GM23248 (cell line): ENCODE results near the gene CCT7. TPM values are rescaled to one million over a fixed set of nuclear protein-coding genes. Genes with fewer than 3 reads are reported as not detected.

Source experiments
- DNase-seq: peaks from one replicate; pipeline ENCODE4 v3.0.0-alpha.2; 2015
- H2AFZ ChIP-seq: fragments of 200-600 bp; sonication (generic); 2 replicates; pipeline ENCODE4 v1.6.1; 2016; ENCODE audit warnings: antibody characterized with exemption
- H3F3A ChIP-seq: fragments of 200-600 bp; sonication (generic); 2 replicates; pipeline ENCODE4 v1.6.1; 2016; ENCODE audit warnings: mild to moderate bottlenecking, antibody characterized with exemption, mixed run types; ENCODE audit not compliant: insufficient read depth
- H3K27ac ChIP-seq: fragments of 200-600 bp; sonication (generic); 2 replicates; pipeline ENCODE4 v1.5.1; 2016; ENCODE audit warnings: mild to moderate bottlenecking
- H3K27me3 ChIP-seq: fragments of 200-600 bp; sonication (generic); replicated peaks from 2 replicates; pipeline ENCODE4 v1.6.1; 2016; ENCODE audit warnings: mild to moderate bottlenecking; ENCODE audit not compliant: insufficient read depth
- H3K36me3 ChIP-seq: fragments of 200-600 bp; sonication (generic); 2 replicates; pipeline ENCODE4 v1.6.1; 2016; ENCODE audit warnings: low read depth, mild to moderate bottlenecking
- H3K4me1 ChIP-seq: fragments of 200-600 bp; sonication (generic); 2 replicates; pipeline ENCODE4 v1.6.1; 2016; ENCODE audit warnings: mild to moderate bottlenecking; ENCODE audit not compliant: insufficient read depth
- H3K4me2 ChIP-seq: fragments of 200-600 bp; sonication (generic); one replicate; pipeline ENCODE4 v1.6.1; 2016; ENCODE audit warnings: mild to moderate bottlenecking; ENCODE audit not compliant: unreplicated experiment
- H3K4me3 ChIP-seq: fragments of 200-600 bp; sonication (generic); 2 replicates; pipeline ENCODE4 v1.5.1; 2016; ENCODE audit warnings: mild to moderate bottlenecking
- H3K79me2 ChIP-seq: fragments of 200-600 bp; sonication (generic); 2 replicates; pipeline ENCODE4 v1.6.1; 2016; ENCODE audit warnings: mild to moderate bottlenecking; ENCODE audit not compliant: insufficient read depth
- H3K9ac ChIP-seq: fragments of 200-600 bp; sonication (generic); 2 replicates; pipeline ENCODE4 v1.6.1; 2016; ENCODE audit warnings: mild to moderate bottlenecking
- H3K9me2 ChIP-seq: fragments of 200-600 bp; sonication (generic); 2 replicates; pipeline ENCODE4 v1.6.1; 2016; ENCODE audit warnings: mixed run types, mild to moderate bottlenecking, moderate library complexity; ENCODE audit not compliant: insufficient read depth
- H3K9me3 ChIP-seq: fragments of 200-600 bp; sonication (generic); one replicate; pipeline ENCODE4 v1.6.1; 2017; ENCODE audit warnings: low read depth
- H4K20me1 ChIP-seq: fragments of 200-600 bp; sonication (generic); 2 replicates; pipeline ENCODE4 v1.6.0; 2016; ENCODE audit not compliant: insufficient read depth
- EZH2 ChIP-seq: fragments of 200-600 bp; sonication (generic); IDR thresholded peaks from 2 replicates; pipeline ENCODE4 v1.6.1; 2018; ENCODE audit warnings: antibody characterized with exemption, mild to moderate bottlenecking; ENCODE audit not compliant: insufficient read depth, poor library complexity, severe bottlenecking
- EZH2phosphoT487 ChIP-seq: fragments of 200-600 bp; sonication (generic); IDR thresholded peaks from 2 replicates; pipeline ENCODE4 v1.6.1; 2018; ENCODE audit warnings: antibody characterized with exemption, moderate library complexity, mild to moderate bottlenecking, low read depth; ENCODE audit not compliant: insufficient read depth
- WGBS, 2 experiments: methylation state at CpG; one replicate each; pipeline ENCODE4 v1.1.6; 2015 to 2017; ENCODE audit warnings: low lambda C conversion rate in 2 of 2, low coverage in 1 of 2; ENCODE audit errors: missing lambda C conversion rate in 2 of 2; 5-methylcytosine and 5-hydroxymethylcytosine counted together
- in situ Hi-C: fragments of 300-500 bp; cut with MboI; formaldehyde crosslinking; loops from 2 replicates; pipeline ENCODE4 v1.15.0; 2020
- polyA plus RNA-seq: library from polyadenylated mRNA; unstranded; fragments of >200 nt; fragmentation: Nextera tagmentation; extraction: Ambion mirVana; gene quantifications from 2 replicates; pipeline ENCODE4 v1.2.1, GENCODE V29; 2016
- total RNA-seq: library from RNA; depleted of rRNA; stranded (reverse); fragments of >200 nt; shearing (Covaris generic); gene quantifications from 2 replicates; pipeline ENCODE4 v1.2.3, GENCODE V29; 2014

The CCT7 gene
- total and polyA plus RNA-seq, 2 experiments from 2014 or later = 213 to 272 TPM

- in situ Hi-C loops = no loop called here
- H3F3A ChIP-seq = no peaks in the 10 kb centered on the region
- H3K4me2 ChIP-seq = no peak overlapping the region
- H2AFZ ChIP-seq = no peak overlapping the region
- no peaks in the 10 kb centered on the region for H3K36me3 ChIP-seq
- H3K9me3 ChIP-seq = no peaks in the 10 kb centered on the region
- peaks cover 45% of the 10 kb centered on the region for H3K27me3 ChIP-seq
- no peak overlapping the region for H3K27ac ChIP-seq
- H3K4me3 ChIP-seq = no peak overlapping the region
- no peaks in the 10 kb centered on the region for H3K79me2 ChIP-seq
- H4K20me1 ChIP-seq = no peaks in the 10 kb centered on the region
- H3K9me2 ChIP-seq = no peaks in the 10 kb centered on the region
- H3K9ac ChIP-seq = no peak overlapping the region
- TF ChIP-seq EZH2 = peak; percentile 44
- TF ChIP-seq EZH2phosphoT487 = no peak
- no peaks in the 10 kb centered on the region for H3K4me1 ChIP-seq
- no peak for DNase-seq
- 76 to 84% methylated on average over 2 of the region's 2 CpGs for WGBS, 2 experiments
These were observed 60.1 kb downstream of the CCT7 start for GRCh38 chr2:73294239-73294638.

- no peak for TF ChIP-seq EZH2
- TF ChIP-seq EZH2phosphoT487 = no peak
- no peaks in the 10 kb centered on the region for H3K36me3 ChIP-seq
- H3K9me3 ChIP-seq = no peaks in the 10 kb centered on the region
- WGBS, 2 experiments = 15 to 20% methylated on average over 5 of the region's 5 CpGs
- in situ Hi-C loops = no loop called here
- no peak overlapping the region for H2AFZ ChIP-seq
- H3K4me1 ChIP-seq = no peaks in the 10 kb centered on the region
- no peaks in the 10 kb centered on the region for H3K79me2 ChIP-seq
- DNase-seq = no peak
- H3K27me3 ChIP-seq = peaks cover 49% of the 10 kb centered on the region
- no peaks in the 10 kb centered on the region for H4K20me1 ChIP-seq
- no peak overlapping the region for H3K27ac ChIP-seq
- no peak overlapping the region for H3K4me3 ChIP-seq
- no peak overlapping the region for H3K4me2 ChIP-seq
- no peaks in the 10 kb centered on the region for H3F3A ChIP-seq
- H3K9me2 ChIP-seq = no peaks in the 10 kb centered on the region
- H3K9ac ChIP-seq = no peak overlapping the region
These were observed 61.8 kb downstream of the CCT7 start for GRCh38 chr2:73295751-73296400.

DNA sequence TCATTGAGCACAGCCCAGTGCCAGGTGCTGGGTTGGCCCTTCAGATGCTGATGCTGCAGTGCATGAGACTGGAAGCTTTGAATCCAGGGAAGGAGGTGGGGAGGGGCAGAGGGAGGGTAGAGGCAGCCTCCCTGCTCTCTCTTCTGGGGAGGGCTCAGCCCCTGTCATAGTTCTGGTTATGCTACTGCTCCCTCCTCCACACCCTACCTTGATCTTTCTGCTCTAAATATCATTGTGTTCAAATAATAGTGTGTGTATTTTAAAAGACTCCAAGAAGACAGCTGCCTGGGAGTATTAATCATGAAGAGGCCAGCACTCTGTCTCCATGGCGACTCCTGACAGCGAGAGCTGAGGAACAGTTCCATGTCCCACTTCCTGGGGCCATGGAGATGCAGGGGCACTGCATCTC lies 63.0 kb downstream of the CCT7 start:
- Histone ChIP-seq H3K79me2 (no peaks in the 10 kb centered on the region), H3K4me2 (no peak overlapping the region), H3K27me3 (peaks cover 52% of the 10 kb centered on the region), H3K9me3 (no peaks in the 10 kb centered on the region), H3K9ac (no peak overlapping the region), H3K27ac (no peak overlapping the region), H3K9me2 (no peaks in the 10 kb centered on the region), H3K36me3 (no peaks in the 10 kb centered on the region), H3K4me3 (no peak overlapping the region), H3F3A (no peaks in the 10 kb centered on the region), H3K4me1 (no peaks in the 10 kb centered on the region), H2AFZ (no peak overlapping the region), H4K20me1 (no peaks in the 10 kb centered on the region)
- DNase-seq = peak; percentile 13
- WGBS, 2 experiments = 0 to 6% methylated on average over 2 of the region's 2 CpGs
- TF ChIP-seq EZH2 (no peak), EZH2phosphoT487 (no peak)
- in situ Hi-C loops = no loop called here

- WGBS, 2 experiments = 33 to 37% methylated on average over 4 of the region's 4 CpGs
- H3K36me3 ChIP-seq = no peaks in the 10 kb centered on the region
- no peak overlapping the region for H3K9ac ChIP-seq
- no peak overlapping the region for H3K4me2 ChIP-seq
- no peak overlapping the region for H3K4me3 ChIP-seq
- H3F3A ChIP-seq = no peaks in the 10 kb centered on the region
- no peak for TF ChIP-seq EZH2
- H3K27ac ChIP-seq = no peak overlapping the region
- no peak for DNase-seq
- no peaks in the 10 kb centered on the region for H3K9me2 ChIP-seq
- in situ Hi-C loops = no loop called here
- H3K79me2 ChIP-seq = no peaks in the 10 kb centered on the region
- no peaks in the 10 kb centered on the region for H3K4me1 ChIP-seq
- no peaks in the 10 kb centered on the region for H4K20me1 ChIP-seq
- no peak overlapping the region for H2AFZ ChIP-seq
- H3K27me3 ChIP-seq = peaks cover 49% of the 10 kb centered on the region
- H3K9me3 ChIP-seq = no peaks in the 10 kb centered on the region
These were observed 63.5 kb downstream of the CCT7 start for GRCh38 chr2:73297586-73297985.

DNA sequence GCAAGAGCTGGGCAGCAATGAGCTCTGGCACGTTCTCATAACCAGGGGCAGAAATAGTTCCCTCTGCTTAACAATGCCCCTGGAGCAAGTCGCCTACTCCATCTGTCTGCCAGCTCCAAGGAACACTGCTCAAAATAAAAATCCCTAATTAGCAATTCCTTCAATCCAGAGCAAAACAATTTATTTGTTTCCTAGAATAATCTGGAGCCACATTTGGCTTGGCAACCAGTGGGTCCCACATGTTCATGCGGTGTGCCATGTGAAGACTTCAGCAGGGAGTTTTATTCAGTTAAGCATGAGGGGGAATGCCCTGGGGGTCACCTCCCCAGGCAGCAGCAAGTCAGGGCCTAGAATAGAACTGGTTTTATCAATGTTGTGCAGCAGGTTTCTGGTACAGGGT lies 66.8 kb downstream of the CCT7 start:
- Histone ChIP-seq H2AFZ (no peak overlapping the region), H3K9me2 (no peaks in the 10 kb centered on the region), H4K20me1 (no peaks in the 10 kb centered on the region), H3K27me3 (peaks cover 36% of the 10 kb centered on the region), H3F3A (no peaks in the 10 kb centered on the region), H3K9me3 (no peaks in the 10 kb centered on the region), H3K27ac (no peak overlapping the region), H3K4me1 (no peaks in the 10 kb centered on the region), H3K36me3 (no peaks in the 10 kb centered on the region), H3K4me3 (no peak overlapping the region), H3K4me2 (no peak overlapping the region), H3K79me2 (no peaks in the 10 kb centered on the region), H3K9ac (no peak overlapping the region)
- TF ChIP-seq EZH2 = no peak
- TF ChIP-seq EZH2phosphoT487 = no peak
- in situ Hi-C loops = no loop called here
- 5 to 13% methylated on average over 3 of the region's 3 CpGs for WGBS, 2 experiments
- no peak for DNase-seq
